Esophagus muscularis mucosa (tissue), 4 donors: ENCODE results near the gene CSMD2. TPM values are rescaled to one million over a fixed set of nuclear protein-coding genes. Genes with fewer than 3 reads are reported as not detected.

ENCODE experiments used
- DNase-seq: peaks from one replicate; pipeline ENCODE4 v3.0.0-alpha.2; 2017; ENCODE audit errors: extremely low spot score
- H3K27ac ChIP-seq, 4 donors: fragments of 200-600 bp; sonication (generic); replicated peaks in 1 of 4; 1 replicate in 3 of 4; 2 replicates in 1 of 4; pipeline ENCODE4 v1.5.1; 2016 to 2019; ENCODE audit warnings: mild to moderate bottlenecking in 1 of 4
- H3K27me3 ChIP-seq, 4 donors: fragments of 200-600 bp; sonication (generic); one replicate each; pipeline versions ENCODE4 v1.5.1 to v1.6.0; 2016 to 2019
- H3K36me3 ChIP-seq, 4 donors: fragments of 200-600 bp; sonication (generic); one replicate each; pipeline ENCODE4 v1.5.1; 2016 to 2019
- H3K4me1 ChIP-seq, 4 donors: fragments of 200-600 bp; sonication (generic); one replicate each; pipeline ENCODE4 v1.5.1; 2016 to 2019
- H3K4me3 ChIP-seq, 4 donors: fragments of 200-600 bp; sonication (generic); 1 replicate in 2 of 4; 2 replicates in 2 of 4; pipeline ENCODE4 v1.5.1; 2016 to 2019; ENCODE audit warnings: mild to moderate bottlenecking in 4 of 4, moderate library complexity in 1 of 4
- H3K9me3 ChIP-seq, 4 donors: fragments of 200-600 bp; sonication (generic); 1 replicate in 3 of 4; 2 replicates in 1 of 4; pipeline ENCODE4 v1.5.1; 2016 to 2019
- CTCF ChIP-seq, 3 experiments: fragments of 200-600 bp in 2 of 3; fragments of 450-650 bp in 1 of 3; sonication (generic) in 2 of 3; IDR thresholded peaks; one replicate each; pipeline ENCODE4 v1.5.1; 2017 to 2019; ENCODE audit warnings: antibody characterized with exemption in 3 of 3, mild to moderate bottlenecking in 2 of 3, moderate library complexity in 1 of 3
- EP300 ChIP-seq: sonication (generic); formaldehyde crosslinking; IDR thresholded peaks from one replicate; pipeline ENCODE4 v1.6.1; 2017; ENCODE audit warnings: antibody characterized with exemption
- POLR2A ChIP-seq: fragments of 450-650 bp; IDR thresholded peaks from one replicate; pipeline ENCODE4 v1.6.1; 2017; ENCODE audit warnings: antibody characterized with exemption, moderate library complexity, mild to moderate bottlenecking, low read depth
- POLR2AphosphoS5 ChIP-seq, 2 donors: sonication (generic); formaldehyde crosslinking; IDR thresholded peaks; one replicate each; pipeline ENCODE4 v1.6.1; 2017; ENCODE audit warnings: antibody characterized with exemption in 2 of 2
- WGBS: methylation state at CpG from one replicate; pipeline ENCODE4 v1.1.5; 2018; 5-methylcytosine and 5-hydroxymethylcytosine counted together
- intact Hi-C: fragments of 100-400 bp; cut with DNase I; formaldehyde crosslinking; loops from one replicate; pipeline ENCODE4 v1.15.1; 2023
- total RNA-seq, 4 donors: library from RNA; depleted of rRNA; stranded (reverse); fragments of >200 nt; gene quantifications; one replicate each; pipeline versions ENCODE4 v1.1.0 to v1.2.1, GENCODE V29; 2016

CSMD2 gene
- total RNA-seq, 4 donors from 2014 or later = 0.26 to 0.75 (median 0.37) TPM

DNA sequence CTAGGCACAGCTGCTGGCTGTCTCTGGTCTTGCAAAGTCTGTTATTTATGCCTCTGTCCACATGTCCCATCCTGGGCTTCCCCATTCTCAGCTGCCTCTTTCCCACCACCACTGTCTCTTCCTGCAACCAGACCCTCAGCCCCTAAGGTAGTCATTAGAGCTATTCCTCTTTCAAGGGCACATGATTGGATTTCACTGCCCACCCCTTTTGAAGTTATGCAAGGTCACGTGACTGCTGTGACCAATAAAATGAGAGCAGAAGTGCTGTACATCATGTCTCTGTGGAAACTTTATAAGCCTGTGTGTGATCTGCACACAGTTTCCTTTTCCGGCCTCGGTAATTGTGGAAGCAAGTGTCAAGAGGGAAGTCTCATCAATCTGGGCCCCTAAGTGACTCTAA, 437.7 kb downstream of the CSMD2 start:
- intact Hi-C loops = no loop called here
- H3K4me1 ChIP-seq = no peaks in the 10 kb centered on the region
- H3K9me3 ChIP-seq = no peaks in the 10 kb centered on the region
- H3K4me3 ChIP-seq = no peak overlapping the region
- H3K27ac ChIP-seq = no peak overlapping the region
- WGBS = 83% methylated on average over 3 of the region's 3 CpGs
- TF ChIP-seq POLR2A = no peak
- TF ChIP-seq POLR2AphosphoS5 (IDR thresholded peaks at IDR 0.05) = no peak
- TF ChIP-seq CTCF (IDR thresholded peaks at IDR 0.05) = no peak
- no peak for TF ChIP-seq EP300
- peaks cover 0 to 11% (median 0%) of the 10 kb centered on the region in 4 donors for H3K27me3 ChIP-seq
- DNase-seq = peak; percentile 77
- H3K36me3 ChIP-seq = no peaks in the 10 kb centered on the region

- Histone ChIP-seq H3K4me1 (no peaks in the 10 kb centered on the region), H3K9me3 (no peaks in the 10 kb centered on the region), H3K27ac (no peak overlapping the region), H3K36me3 (no peaks in the 10 kb centered on the region), H3K4me3 (no peak overlapping the region), H3K27me3 (peaks cover 0 to 5% (median 0%) of the 10 kb centered on the region in 4 donors)
- TF ChIP-seq POLR2A = no peak
- no peak for TF ChIP-seq POLR2AphosphoS5 (IDR thresholded peaks at IDR 0.05)
- no peak for TF ChIP-seq CTCF (IDR thresholded peaks at IDR 0.05)
- TF ChIP-seq EP300 = no peak
- intact Hi-C loops = no loop called here
- WGBS = 78% methylated on average over 5 of the region's 6 CpGs
- DNase-seq = no peak
Measured at GRCh38 chr1:33726274-33726804, 438.7 kb downstream of the CSMD2 start.

- intact Hi-C loops = no loop called here
- H3K27ac ChIP-seq = no peak overlapping the region
- WGBS = 68% methylated on average over 4 of the region's 4 CpGs
Measured at GRCh38 chr1:33725556-33726160, 439.4 kb downstream of the CSMD2 start.

DNA sequence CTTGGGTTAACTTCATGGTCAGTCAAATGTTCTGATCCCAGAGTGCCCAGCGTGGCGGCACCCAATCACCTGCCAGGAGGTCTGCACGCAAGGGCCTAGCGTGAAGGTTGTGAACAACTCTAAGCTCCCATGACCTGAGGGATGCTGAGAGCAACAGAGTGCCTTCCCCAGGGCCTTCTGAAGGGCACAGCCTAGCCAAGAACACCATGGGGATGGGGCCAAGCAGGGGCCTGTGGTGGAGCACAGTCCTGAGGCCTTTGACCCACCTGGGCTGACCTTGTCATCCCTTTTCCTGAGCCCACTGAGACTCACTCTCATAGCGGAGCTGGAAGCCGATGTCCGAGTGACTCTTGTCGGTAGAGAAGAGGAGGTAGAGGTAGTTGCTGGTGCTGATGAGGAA, 440.0 kb downstream of the CSMD2 start:
- intact Hi-C loops = no loop called here

More at GRCh38 chr1:33725556-33726160, 439.4 kb downstream of the CSMD2 start:
- no peaks in the 10 kb centered on the region for H3K36me3 ChIP-seq
- H3K27me3 ChIP-seq = peaks cover 0 to 5% (median 0%) of the 10 kb centered on the region in 4 donors
- H3K9me3 ChIP-seq = no peaks in the 10 kb centered on the region
- no peaks in the 10 kb centered on the region for H3K4me1 ChIP-seq
- no peak for DNase-seq
- no peak overlapping the region for H3K4me3 ChIP-seq
- no peak for TF ChIP-seq POLR2AphosphoS5 (IDR thresholded peaks at IDR 0.05)
- no peak for TF ChIP-seq POLR2A
- no peak for TF ChIP-seq CTCF (IDR thresholded peaks at IDR 0.05)
- TF ChIP-seq EP300 = no peak

More for the DNA sequence above, 440.0 kb downstream of the CSMD2 start:
- Histone ChIP-seq H3K4me3 (no peak overlapping the region), H3K27ac (no peak overlapping the region), H3K36me3 (no peaks in the 10 kb centered on the region), H3K27me3 (peaks cover 0 to 5% (median 0%) of the 10 kb centered on the region in 4 donors), H3K9me3 (no peaks in the 10 kb centered on the region), H3K4me1 (no peaks in the 10 kb centered on the region)
- 95% methylated on average over 7 of the region's 8 CpGs for WGBS
- peak; percentile 88 for DNase-seq
- TF ChIP-seq POLR2A (no peak), POLR2AphosphoS5 (IDR thresholded peaks at IDR 0.05) (no peak), CTCF (IDR thresholded peaks at IDR 0.05) (no peak), EP300 (no peak)
